GM10847 (cell line): ENCODE measurements around the gene USP36.

Experiments used
- POLR2A ChIP-seq: IDR thresholded peaks from 2 replicates; pipeline ENCODE4 v1.6.1; 2011; ENCODE audit not compliant: insufficient read length; ENCODE audit errors: extremely low read depth

USP36 gene

DNA sequence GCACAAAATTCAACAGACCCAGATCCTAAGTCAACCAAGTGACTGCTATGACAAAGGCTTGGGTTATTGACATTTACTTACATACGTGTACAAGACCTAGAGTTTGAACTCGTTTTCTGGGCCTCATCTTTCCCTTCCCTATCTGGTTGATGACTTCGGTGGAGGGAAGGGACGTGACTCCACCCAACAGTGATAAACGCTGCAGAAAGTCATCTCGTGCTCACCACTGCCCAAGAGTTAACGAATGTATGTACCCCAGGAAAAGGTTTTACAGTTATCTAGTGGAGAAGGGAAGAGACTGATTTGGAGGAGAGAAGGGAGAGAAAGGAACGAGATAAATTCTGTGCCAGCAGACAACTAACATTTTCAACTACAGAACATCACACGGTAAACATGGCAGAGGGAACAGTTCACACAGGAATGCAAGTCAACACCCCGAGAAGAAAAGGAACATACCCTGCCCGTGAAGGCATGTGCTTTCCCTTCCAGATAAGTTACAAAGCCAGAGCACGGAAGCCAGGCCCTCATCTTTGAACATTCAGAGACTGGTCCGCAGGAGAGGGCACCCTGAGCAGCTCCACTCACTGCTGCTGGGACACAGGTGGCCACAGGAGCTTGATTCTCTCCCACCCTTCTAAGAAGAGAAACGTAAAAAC is 44.6 kb downstream of the USP36 start:
- no peak for TF ChIP-seq POLR2A

DNA sequence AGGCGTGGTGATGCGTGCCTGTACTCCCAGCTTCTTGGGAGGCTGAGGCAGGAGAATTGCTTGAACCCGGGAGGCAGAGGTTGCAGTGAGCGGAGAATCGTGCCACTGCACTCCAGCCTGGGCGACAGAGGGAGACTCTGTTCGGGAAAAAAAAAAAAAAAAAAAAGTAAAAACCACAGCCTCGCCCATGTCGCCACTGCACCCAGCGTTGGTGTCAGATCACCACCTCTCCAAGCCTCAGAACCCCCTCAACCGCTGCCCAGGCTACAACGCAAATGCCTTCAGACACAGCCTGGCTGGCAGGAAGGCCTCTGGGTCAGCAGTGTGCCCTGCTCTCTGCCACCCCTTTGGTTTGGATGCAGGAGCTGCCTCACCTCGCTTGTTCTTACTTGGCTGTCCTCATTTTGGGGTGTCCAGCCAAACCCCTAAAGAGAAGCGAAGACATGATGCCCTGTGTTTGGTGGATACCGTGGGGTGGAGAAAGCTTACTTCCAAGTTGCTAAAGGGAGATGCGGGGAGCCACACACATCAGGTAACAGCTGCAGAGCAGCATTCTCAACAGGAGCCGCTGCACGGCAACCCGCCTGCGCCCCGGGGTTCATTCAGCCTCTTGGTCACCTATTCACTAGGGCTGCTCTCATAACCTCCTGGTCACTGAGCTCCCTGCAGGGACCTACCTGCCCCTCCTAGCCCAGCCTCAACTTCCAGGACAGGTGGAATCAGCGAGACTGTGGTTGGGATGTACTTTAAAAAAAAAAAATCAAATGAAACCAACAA is 45.6 kb downstream of the USP36 start:
- no peak for TF ChIP-seq POLR2A

DNA sequence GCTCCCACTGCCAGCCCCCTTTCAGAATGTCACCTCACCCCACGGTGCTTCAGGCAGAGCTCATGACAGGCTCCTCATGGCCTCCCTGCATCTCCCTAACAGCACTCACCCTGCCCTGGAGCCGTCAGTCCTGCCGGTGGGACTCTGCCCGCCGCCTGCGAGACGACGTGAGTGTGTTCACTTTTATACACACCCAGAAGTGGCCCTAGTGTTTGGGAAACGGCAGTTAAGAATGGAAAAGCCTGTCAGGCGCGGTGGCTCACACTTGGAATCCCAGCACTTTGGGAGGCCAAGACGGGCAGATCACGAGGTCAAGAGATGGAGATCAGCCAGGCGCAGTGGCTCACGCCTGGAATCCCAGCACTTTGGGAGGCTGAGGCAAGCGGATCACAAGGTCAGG is 46.2 kb downstream of the USP36 start:
- TF ChIP-seq POLR2A: no peak

DNA sequence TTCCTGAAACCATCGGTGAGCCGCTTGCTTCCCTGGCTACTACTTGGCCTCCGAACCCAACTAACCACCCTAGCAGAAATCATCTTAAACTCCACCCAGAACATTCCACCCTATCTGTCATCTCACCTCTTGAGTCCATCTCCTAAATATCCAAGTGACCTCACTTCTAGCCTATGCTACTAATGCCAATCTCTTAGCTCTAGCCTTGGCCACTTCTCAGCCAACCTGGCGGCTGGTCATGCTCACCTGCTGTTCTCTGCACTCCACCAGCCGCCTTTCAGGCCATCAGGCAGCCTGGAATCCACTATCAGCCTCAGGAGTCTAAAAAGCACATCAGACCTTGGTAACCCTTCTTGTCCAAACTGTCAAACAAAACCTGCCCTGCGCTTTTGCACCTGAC is 46.6 kb downstream of the USP36 start:
- TF ChIP-seq POLR2A: no peak

DNA sequence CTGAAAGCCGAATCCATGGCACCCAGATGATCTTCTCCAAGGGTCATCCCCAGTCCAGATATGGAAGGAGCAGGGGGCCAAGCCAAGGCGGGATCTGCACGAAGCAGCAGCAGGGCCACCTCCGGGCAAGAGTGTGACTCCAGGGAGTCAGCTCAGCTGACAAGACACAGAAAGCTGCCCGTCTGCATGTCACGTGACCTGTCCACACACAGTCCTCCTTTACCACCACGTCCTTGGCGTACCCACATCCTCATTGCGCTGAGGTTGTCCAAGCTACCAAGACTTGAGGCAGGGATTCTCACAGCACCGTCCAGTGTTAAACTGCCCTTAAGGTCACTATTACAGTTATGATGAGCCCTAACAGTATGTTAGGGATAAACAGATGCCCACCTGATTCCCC is 47.2 kb downstream of the USP36 start:
- no peak for TF ChIP-seq POLR2A

DNA sequence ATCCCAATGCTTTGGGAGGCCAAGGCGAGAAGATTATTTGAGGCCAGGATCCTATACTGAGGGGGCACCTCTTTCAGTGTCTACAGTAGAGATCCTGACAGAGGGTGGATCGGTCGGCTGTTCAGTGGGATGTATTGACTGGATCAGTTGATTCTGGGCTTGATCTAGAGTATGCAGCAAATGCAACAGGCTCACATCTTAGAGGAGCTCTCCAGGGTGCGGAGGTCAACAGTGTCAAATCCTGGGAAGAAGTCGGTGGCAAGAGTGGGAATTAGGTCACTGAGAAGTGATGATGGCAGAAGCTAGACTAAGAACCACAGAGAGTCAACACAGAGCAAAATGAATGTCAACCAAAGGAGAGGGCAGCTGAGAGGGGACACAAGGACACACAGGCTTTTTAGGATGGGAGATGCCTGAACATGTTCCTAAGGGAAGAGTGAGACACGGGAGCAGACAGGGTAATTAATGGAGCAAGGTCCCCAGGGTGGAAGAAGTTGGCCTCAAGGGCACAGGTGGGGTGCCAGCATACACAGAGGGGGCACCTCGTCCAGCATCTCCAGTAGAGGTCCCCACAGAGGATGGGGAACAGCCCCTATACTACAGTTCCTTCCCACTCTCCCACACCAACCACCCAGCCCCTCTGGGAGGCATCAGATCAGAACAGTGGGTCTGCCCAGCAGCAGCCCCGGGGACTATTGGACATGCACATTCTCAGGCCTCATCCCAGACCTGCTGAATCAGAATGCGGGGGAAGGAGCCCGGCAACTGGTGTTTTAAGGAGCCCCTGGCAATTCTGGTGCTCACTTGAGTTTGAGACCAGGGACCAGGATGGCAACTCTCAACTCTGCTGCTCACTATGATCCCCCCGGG is 48.5 kb downstream of the USP36 start:
- TF ChIP-seq POLR2A: no peak

DNA sequence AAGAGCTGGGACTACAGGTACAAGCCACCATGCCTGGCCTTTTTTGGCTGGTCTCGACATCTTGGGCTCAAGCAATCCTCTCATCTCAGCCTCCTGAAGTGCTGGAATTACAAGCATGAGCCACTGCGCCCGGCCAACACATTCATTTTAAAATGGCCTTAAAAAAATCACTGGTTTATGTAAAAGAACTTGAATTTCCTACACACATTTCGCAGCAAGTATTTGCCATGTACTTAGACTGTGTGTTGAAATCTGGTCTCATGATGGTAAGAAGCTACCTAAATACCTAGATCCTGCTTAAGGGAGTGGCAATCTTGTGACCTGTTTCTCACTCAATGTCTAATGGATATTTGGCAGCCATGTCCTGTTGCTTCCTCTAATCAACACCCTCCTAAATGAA is 50.1 kb downstream of the USP36 start:
- no peak for TF ChIP-seq POLR2A

DNA sequence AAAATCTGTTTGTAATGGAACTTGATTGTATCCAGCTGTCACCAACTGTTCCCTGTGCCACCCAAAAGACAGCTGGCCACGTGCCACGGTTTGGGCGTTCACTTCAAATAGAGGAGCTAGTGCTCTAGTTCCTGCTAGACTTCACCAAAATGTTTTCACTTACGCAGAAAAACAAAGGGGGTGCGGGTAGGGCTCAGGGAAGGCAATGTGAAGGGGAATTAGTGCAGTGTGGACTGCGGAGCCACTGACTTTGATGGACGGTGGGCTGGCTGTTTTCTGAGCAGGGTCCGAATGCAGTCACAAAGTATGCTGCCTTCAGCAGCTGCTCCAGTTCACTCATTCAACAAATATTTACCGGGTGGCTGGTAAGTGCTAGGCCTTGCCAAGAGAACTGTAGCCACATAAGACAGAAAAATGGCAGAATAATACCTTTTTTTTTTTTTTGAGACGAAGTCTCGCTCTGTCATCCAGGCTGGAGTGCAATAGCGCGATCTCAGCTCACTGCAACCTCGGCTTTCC is 50.9 kb downstream of the USP36 start:
- TF ChIP-seq POLR2A: no peak

DNA sequence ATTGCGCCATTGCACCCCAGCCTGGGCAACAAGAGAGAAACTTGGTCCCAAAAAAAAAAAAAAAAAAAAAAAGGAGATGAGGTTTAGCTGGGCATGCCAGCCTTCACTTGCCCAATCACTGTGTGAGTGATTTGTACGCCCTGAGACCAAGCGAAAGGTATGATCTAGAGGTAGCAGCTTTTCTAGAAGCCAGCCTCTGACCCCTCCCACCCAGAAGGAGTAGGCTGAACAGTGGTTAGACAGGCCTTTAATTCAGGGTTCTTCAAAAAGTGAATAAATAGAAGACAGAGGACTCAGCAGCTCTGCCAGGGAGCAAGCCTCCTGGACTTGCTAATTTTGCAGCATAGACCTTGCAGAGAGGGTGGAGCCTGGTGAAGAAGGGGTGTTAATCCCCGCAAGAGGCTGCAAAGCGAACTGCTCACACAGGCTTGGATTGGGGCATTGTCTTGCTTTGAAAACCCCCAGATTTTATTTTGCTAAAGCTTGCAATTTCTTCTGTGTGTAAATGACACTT is 51.4 kb downstream of the USP36 start:
- TF ChIP-seq POLR2A: no peak

DNA sequence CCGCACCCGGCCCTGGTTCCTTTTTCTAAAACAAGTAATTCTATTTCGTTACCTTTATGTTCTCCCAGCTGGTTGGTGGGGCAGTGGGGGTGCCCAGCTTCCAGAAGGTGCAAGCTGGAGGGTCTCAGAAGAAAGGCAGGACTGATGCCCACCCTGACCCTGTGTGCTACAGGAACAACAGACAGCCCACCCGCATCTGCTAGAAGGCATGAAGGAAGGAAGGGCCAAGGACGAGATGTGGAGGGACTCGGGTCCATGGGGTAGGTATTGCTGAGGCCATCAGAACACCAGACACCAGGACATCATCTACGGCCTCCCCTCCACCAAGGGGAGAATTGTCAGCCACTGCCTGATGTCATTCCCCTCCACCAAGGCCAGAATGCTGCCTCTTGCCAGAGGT is 52.2 kb downstream of the USP36 start:
- no peak for TF ChIP-seq POLR2A

DNA sequence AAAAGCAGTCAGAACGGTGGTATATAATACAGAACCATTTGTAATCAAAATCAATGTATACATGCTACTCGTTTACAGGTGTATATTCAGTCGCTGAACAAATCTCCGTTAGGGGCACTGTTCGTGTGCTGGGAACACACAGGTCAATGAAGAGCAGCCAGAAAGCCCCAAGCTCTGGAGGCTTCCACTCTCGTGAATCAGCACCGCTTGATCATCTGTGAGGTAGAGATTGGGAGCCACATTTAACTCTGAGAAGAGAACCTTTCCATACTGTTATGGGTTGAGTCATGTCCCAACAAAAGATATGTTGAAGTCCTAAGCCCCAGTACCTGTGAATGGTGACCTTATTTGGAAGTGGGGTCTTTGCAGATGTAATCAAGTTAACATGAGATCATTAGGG is 53.2 kb downstream of the USP36 start:
- no peak for TF ChIP-seq POLR2A

DNA sequence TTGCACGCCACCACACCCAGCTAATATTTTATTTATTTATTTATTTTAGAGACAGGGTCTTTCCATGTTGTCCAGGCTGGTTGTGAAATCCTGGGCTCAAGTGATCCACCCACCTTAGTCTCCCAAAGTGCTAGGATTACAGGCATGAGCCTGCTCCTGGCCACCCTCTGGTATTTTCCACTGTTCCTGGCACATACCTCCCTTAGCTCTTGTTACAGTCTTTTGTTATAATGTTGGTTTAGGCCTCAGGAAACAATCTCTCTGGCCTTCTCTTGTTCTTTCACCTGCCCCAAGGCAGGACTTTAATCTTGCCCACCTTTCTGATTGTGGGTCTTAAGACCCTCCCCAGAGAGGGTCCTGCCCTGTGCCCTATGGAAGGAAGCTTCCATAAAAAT is 55.0 kb downstream of the USP36 start:
- no peak for TF ChIP-seq POLR2A

DNA sequence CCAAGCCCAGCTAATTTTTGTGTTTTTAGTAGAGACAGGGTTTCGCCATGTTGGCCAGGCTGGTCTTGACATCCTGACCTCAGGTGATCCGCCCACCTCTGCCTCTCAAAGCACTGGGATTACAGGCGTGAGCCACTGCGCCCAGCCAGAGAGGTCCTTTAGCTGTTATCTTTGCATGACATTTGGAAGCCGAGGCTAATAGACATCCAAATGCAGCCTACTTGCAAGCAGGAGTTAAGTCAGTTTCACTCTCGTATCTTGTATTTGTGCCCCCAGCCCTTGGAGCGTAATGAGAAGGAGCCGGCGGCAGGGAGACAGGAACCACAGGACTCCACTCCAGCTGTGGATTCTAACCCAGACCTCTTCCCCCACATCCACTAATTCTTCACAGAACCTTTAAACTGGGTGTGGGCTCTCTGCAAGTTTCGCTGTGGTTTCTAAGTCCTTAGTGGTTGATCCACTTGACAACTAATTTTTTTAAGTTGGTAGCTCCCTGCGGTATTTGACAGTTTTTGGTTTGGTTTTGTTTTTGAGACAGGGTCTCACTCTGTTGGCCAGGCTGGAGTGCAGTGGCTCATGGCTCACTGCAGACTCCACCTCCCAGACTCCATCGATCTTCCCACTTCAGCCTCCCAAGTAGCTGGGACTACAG is 55.5 kb downstream of the USP36 start:
- no peak for TF ChIP-seq POLR2A

DNA sequence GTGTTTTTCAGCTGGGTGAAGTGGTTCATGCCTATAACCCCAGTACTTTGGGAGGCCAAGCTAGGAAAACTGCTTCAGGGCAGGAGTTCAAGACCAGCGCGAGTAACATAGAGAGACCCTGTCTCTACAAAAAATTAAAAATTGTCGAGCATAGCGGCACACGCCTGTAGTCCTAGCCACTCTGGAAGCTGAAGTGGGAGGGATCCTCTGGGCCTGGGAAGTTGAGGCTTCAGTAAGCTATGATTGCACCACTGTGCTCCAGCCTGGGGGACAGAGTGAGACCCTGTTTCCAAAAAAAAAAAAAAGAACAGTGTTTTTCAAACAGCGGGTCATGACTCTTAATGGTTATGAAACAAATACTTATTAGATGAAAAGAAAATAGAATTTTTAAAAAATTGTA is 56.3 kb downstream of the USP36 start:
- TF ChIP-seq POLR2A: no peak
